Uterus (tissue), 2 donors: ENCODE data around the gene ZGPAT.

Experiments used
- CTCF ChIP-seq, 4 experiments: fragments of 200-600 bp in 2 of 4; fragments of 450-650 bp in 2 of 4; sonication (generic) in 2 of 4; IDR thresholded peaks; one replicate each; pipeline ENCODE4 v1.5.1; 2016 to 2019; ENCODE audit warnings: antibody characterized with exemption in 4 of 4, mild to moderate bottlenecking in 2 of 4, moderate library complexity in 1 of 4
- POLR2A ChIP-seq, 2 donors: fragments of 450-650 bp; IDR thresholded peaks; one replicate each; pipeline ENCODE4 v1.6.1; 2016; ENCODE audit warnings: antibody characterized with exemption in 2 of 2, mild to moderate bottlenecking in 1 of 2, moderate library complexity in 1 of 2

- TF ChIP-seq CTCF (IDR thresholded peaks at IDR 0.05) = no peak
- TF ChIP-seq POLR2A (IDR thresholded peaks at IDR 0.05) = no peak
Measured at GRCh38 chr20:63667858-63668257, 40.0 kb upstream of the ZGPAT start.
